ENCODE data around the gene FKBP3.

Gene FKBP3

GRCh38 chr14:45125754-45126153, 8.5 kb downstream of the FKBP3 start:
- Histone ChIP-seq H3K9me3 (ENCODE audit: insufficient read depth, low read length) (no peaks in the 10 kb centered on the region), H3K79me2 (ENCODE audit: low read length) (peaks cover 13% of the 10 kb centered on the region), H4K20me1 (ENCODE audit: insufficient read depth, low read length) (no peaks in the 10 kb centered on the region), H3K4me3 (ENCODE audit: low read length) (no peak overlapping the region), H3K4me1 (ENCODE audit: low read length) (no peaks in the 10 kb centered on the region), H3K9ac (ENCODE audit: low read length) (no peak overlapping the region), H3K36me3 (replicated peaks; ENCODE audit: low read depth, low read length) (peaks cover 34% of the 10 kb centered on the region), H3K27ac (ENCODE audit: low read length) (no peak overlapping the region), H2AFZ (ENCODE audit: low read depth, low read length) (no peak overlapping the region), H3K27me3 (ENCODE audit: low read depth, low read length) (no peaks in the 10 kb centered on the region), H3K4me2 (ENCODE audit: low read length) (no peak overlapping the region)
- TF ChIP-seq, protein P1, sequence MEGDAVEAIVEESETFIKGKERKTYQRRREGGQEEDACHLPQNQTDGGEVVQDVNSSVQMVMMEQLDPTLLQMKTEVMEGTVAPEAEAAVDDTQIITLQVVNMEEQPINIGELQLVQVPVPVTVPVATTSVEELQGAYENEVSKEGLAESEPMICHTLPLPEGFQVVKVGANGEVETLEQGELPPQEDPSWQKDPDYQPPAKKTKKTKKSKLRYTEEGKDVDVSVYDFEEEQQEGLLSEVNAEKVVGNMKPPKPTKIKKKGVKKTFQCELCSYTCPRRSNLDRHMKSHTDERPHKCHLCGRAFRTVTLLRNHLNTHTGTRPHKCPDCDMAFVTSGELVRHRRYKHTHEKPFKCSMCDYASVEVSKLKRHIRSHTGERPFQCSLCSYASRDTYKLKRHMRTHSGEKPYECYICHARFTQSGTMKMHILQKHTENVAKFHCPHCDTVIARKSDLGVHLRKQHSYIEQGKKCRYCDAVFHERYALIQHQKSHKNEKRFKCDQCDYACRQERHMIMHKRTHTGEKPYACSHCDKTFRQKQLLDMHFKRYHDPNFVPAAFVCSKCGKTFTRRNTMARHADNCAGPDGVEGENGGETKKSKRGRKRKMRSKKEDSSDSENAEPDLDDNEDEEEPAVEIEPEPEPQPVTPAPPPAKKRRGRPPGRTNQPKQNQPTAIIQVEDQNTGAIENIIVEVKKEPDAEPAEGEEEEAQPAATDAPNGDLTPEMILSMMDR (IDR thresholded peaks at IDR 0.05; ENCODE audit: low read depth, low read length), result no peak
- TF ChIP-seq EZH2phosphoT487 (IDR thresholded peaks at IDR 0.05; ENCODE audit: low read depth), result no peak

- no peaks in the 10 kb centered on the region for H3K27me3 ChIP-seq (ENCODE audit: low read depth, low read length)
- peaks cover 7% of the 10 kb centered on the region; the same call in 1 of the 2 replicates for H3K79me2 ChIP-seq (ENCODE audit: low read length)
- no peak overlapping the region for H3K27ac ChIP-seq (ENCODE audit: low read length)
- H2AFZ ChIP-seq (ENCODE audit: low read depth, low read length), result no peak overlapping the region
- H4K20me1 ChIP-seq (ENCODE audit: insufficient read depth, low read length), result no peaks in the 10 kb centered on the region
- H3K36me3 ChIP-seq (replicated peaks; ENCODE audit: low read depth, low read length), result peaks cover 32% of the 10 kb centered on the region
- H3K4me3 ChIP-seq (ENCODE audit: low read length), result no peak overlapping the region
- H3K9ac ChIP-seq (ENCODE audit: low read length), result no peak overlapping the region
- no peak for TF ChIP-seq EZH2phosphoT487 (IDR thresholded peaks at IDR 0.05; ENCODE audit: low read depth)
- TF ChIP-seq, protein P1 (IDR thresholded peaks at IDR 0.05; ENCODE audit: low read depth, low read length), result no peak
- no peak overlapping the region for H3K4me2 ChIP-seq (ENCODE audit: low read length)
- H3K9me3 ChIP-seq (ENCODE audit: insufficient read depth, low read length), result no peaks in the 10 kb centered on the region
- no peaks in the 10 kb centered on the region for H3K4me1 ChIP-seq (ENCODE audit: low read length)
Observed at GRCh38 chr14:45123271-45123670, 11.0 kb downstream of the FKBP3 start.

- no peak overlapping the region for H3K9ac ChIP-seq (ENCODE audit: low read length)
- no peak overlapping the region for H2AFZ ChIP-seq (ENCODE audit: low read depth, low read length)
Observed at GRCh38 chr14:45120096-45120495, 14.2 kb downstream of the FKBP3 start.

DNA sequence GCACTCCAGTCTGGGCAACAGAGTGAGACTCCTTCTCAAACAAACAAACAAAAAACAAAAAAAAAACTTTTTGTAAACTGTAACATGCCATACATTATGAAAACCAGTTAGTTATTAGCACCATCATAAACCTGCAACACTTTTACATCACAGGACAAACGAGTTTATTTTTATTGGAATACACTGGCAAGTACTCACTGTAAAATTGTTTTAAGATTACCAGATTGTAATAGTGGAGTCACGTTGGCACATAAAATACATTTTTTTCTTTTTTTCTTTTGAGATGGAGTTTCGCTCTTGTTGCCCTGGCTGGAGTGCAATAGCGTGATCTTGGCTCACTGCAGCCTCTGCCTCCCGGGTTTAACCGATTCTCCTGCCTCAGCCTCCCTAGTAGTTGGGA, 15.7 kb downstream of the FKBP3 start:
- Histone ChIP-seq H3K9ac (ENCODE audit: low read length) (no peak overlapping the region), H2AFZ (ENCODE audit: low read depth, low read length) (no peak overlapping the region), H3K4me1 (ENCODE audit: low read length) (no peaks in the 10 kb centered on the region), H3K9me3 (ENCODE audit: insufficient read depth, low read length) (no peaks in the 10 kb centered on the region), H3K36me3 (replicated peaks; ENCODE audit: low read depth, low read length) (peaks cover 54% of the 10 kb centered on the region), H4K20me1 (ENCODE audit: insufficient read depth, low read length) (no peaks in the 10 kb centered on the region), H3K4me3 (ENCODE audit: low read length) (no peak overlapping the region), H3K4me2 (ENCODE audit: low read length) (no peak overlapping the region), H3K27me3 (ENCODE audit: low read depth, low read length) (no peaks in the 10 kb centered on the region), H3K79me2 (ENCODE audit: low read length) (peaks cover under 1% of the 10 kb centered on the region; the same call in 1 of the 2 replicates), H3K27ac (ENCODE audit: low read length) (no peak overlapping the region)
- TF ChIP-seq EZH2phosphoT487 (IDR thresholded peaks at IDR 0.05; ENCODE audit: low read depth), result no peak
- TF ChIP-seq, protein P1 (IDR thresholded peaks at IDR 0.05; ENCODE audit: low read depth, low read length), result no peak

More at GRCh38 chr14:45120096-45120495, 14.2 kb downstream of the FKBP3 start:
- H3K79me2 ChIP-seq (ENCODE audit: low read length), result no peaks in the 10 kb centered on the region
- peaks cover 48% of the 10 kb centered on the region for H3K36me3 ChIP-seq (replicated peaks; ENCODE audit: low read depth, low read length)
- H3K27ac ChIP-seq (ENCODE audit: low read length), result no peak overlapping the region
- H3K4me2 ChIP-seq (ENCODE audit: low read length), result no peak overlapping the region
- no peaks in the 10 kb centered on the region for H3K4me1 ChIP-seq (ENCODE audit: low read length)
- H3K27me3 ChIP-seq (ENCODE audit: low read depth, low read length), result no peaks in the 10 kb centered on the region
- no peak overlapping the region for H3K4me3 ChIP-seq (ENCODE audit: low read length)
- TF ChIP-seq EZH2phosphoT487 (IDR thresholded peaks at IDR 0.05; ENCODE audit: low read depth), result no peak
- TF ChIP-seq, protein P1 (IDR thresholded peaks at IDR 0.05; ENCODE audit: low read depth, low read length), result no peak
- no peaks in the 10 kb centered on the region for H4K20me1 ChIP-seq (ENCODE audit: insufficient read depth, low read length)
- no peaks in the 10 kb centered on the region for H3K9me3 ChIP-seq (ENCODE audit: insufficient read depth, low read length)

Measured in OCI-LY3 (cell line).